Testis (tissue), 3 donors: ENCODE data around the gene TBC1D22A. TPM values are rescaled to one million over a fixed set of nuclear protein-coding genes. Genes with fewer than 3 reads are reported as not detected.

Experiments used
- DNase-seq: peaks from one replicate; pipeline ENCODE4 v3.0.0-alpha.2; 2019
- H3K27ac ChIP-seq, 2 donors: fragments of 200-600 bp; sonication (generic); one replicate each; pipeline ENCODE4 v1.5.1; 2019
- H3K27me3 ChIP-seq: fragments of 200-600 bp; sonication (generic); one replicate; pipeline ENCODE4 v1.5.1; 2019
- H3K36me3 ChIP-seq: fragments of 200-600 bp; sonication (generic); one replicate; pipeline ENCODE4 v1.5.1; 2017; ENCODE audit warnings: low read depth; ENCODE audit errors: missing control alignments
- H3K4me1 ChIP-seq: fragments of 200-600 bp; sonication (generic); one replicate; pipeline ENCODE4 v1.5.1; 2019
- H3K4me3 ChIP-seq, 2 donors: fragments of 200-600 bp; sonication (generic); one replicate each; pipeline ENCODE4 v1.5.1; 2017 to 2019
- H3K9me3 ChIP-seq: fragments of 200-600 bp; sonication (generic); one replicate; pipeline ENCODE4 v1.5.1; 2017
- CTCF ChIP-seq, 3 experiments: fragments of 450-650 bp in 2 of 3; fragments of 200-600 bp in 1 of 3; sonication (generic) in 1 of 3; IDR thresholded peaks; one replicate each; pipeline ENCODE4 v1.5.1; 2016 to 2019; ENCODE audit warnings: antibody characterized with exemption in 3 of 3, mild to moderate bottlenecking in 2 of 3, moderate library complexity in 1 of 3
- POLR2A ChIP-seq: fragments of 450-650 bp; IDR thresholded peaks from one replicate; pipeline ENCODE4 v1.6.1; 2017; ENCODE audit warnings: antibody characterized with exemption, mild to moderate bottlenecking, moderate library complexity
- WGBS, 2 donors: methylation state at CpG; one replicate each; pipeline ENCODE4 v1.1.5; 2018; 5-methylcytosine and 5-hydroxymethylcytosine counted together
- intact Hi-C: fragments of 100-400 bp; cut with DNase I; formaldehyde crosslinking; loops from one replicate; pipeline ENCODE4 v1.15.1; 2023; ENCODE audit warnings: low total_unique reads
- polyA plus RNA-seq: library from polyadenylated mRNA; stranded (reverse); fragments of 350-450 nt; fragmentation: Illumina TruSeq; extraction: RNeasy Lipid Tissue Mini Kit (QIAGEN cat#74804); gene quantifications from one replicate; pipeline ENCODE4 v1.2.3, GENCODE V29; 2014; ENCODE audit warnings: low read depth, low replicate concordance; ENCODE audit not compliant: insufficient read depth
- total RNA-seq, 2 donors: library from RNA; depleted of rRNA; stranded (reverse); fragments of >200 nt; gene quantifications; one replicate each; pipeline ENCODE4 v1.2.3, GENCODE V29; 2016

TBC1D22A gene
- total and polyA plus RNA-seq, 3 donors from 2014 or later, result 16.6 to 32.8 (median 28.5) TPM

- DNase-seq, result no peak
- intact Hi-C loops, result no loop called here
- no peaks in the 10 kb centered on the region for H3K27me3 ChIP-seq
- TF ChIP-seq CTCF (IDR thresholded peaks at IDR 0.05) (no peak), POLR2A (no peak)
- no peak overlapping the region for H3K4me3 ChIP-seq
- WGBS, 2 donors, result 93 to 95% methylated on average over 6 to 7 of the region's 7 CpGs
- H3K4me1 ChIP-seq, result no peaks in the 10 kb centered on the region
- H3K9me3 ChIP-seq, result no peaks in the 10 kb centered on the region
- H3K36me3 ChIP-seq, result no peaks in the 10 kb centered on the region
- H3K27ac ChIP-seq, result no peak overlapping the region
Observed at GRCh38 chr22:47072642-47072967, 310.2 kb downstream of the TBC1D22A start.

- intact Hi-C loops, result no loop called here
- TF ChIP-seq POLR2A (no peak), CTCF (IDR thresholded peaks at IDR 0.05) (no peak)
- no peaks in the 10 kb centered on the region for H3K36me3 ChIP-seq
- H3K4me1 ChIP-seq, result no peaks in the 10 kb centered on the region
- H3K27me3 ChIP-seq, result no peaks in the 10 kb centered on the region
- H3K4me3 ChIP-seq, result no peak overlapping the region
- no peak overlapping the region for H3K27ac ChIP-seq
- WGBS, 2 donors, result 82 to 88% methylated on average over 7 of the region's 7 CpGs
- H3K9me3 ChIP-seq, result no peaks in the 10 kb centered on the region
- DNase-seq, result no peak
Observed at GRCh38 chr22:47073075-47073474, 310.6 kb downstream of the TBC1D22A start.

GRCh38 chr22:47074105-47074504, 311.7 kb downstream of the TBC1D22A start:
- Histone ChIP-seq H3K4me3 (no peak overlapping the region), H3K27me3 (no peaks in the 10 kb centered on the region), H3K9me3 (no peaks in the 10 kb centered on the region), H3K4me1 (no peaks in the 10 kb centered on the region), H3K27ac (no peak overlapping the region), H3K36me3 (no peaks in the 10 kb centered on the region)
- DNase-seq, result no peak
- TF ChIP-seq CTCF (IDR thresholded peaks at IDR 0.05) (no peak), POLR2A (no peak)
- 89 to 99% methylated on average over 7 of the region's 7 CpGs for whole genome bisulfite sequencing, 2 donors
- intact Hi-C loops, result no loop called here

- no peaks in the 10 kb centered on the region for H3K4me1 ChIP-seq
- no peak for DNase-seq
- no peaks in the 10 kb centered on the region for H3K27me3 ChIP-seq
- H3K9me3 ChIP-seq, result no peaks in the 10 kb centered on the region
- intact Hi-C loops, result no loop called here
- TF ChIP-seq POLR2A, result no peak
- TF ChIP-seq CTCF (IDR thresholded peaks at IDR 0.05), result no peak
- H3K4me3 ChIP-seq, result no peak overlapping the region
- no peaks in the 10 kb centered on the region for H3K36me3 ChIP-seq
- H3K27ac ChIP-seq, result no peak overlapping the region
Observed at GRCh38 chr22:47075568-47075967, 313.1 kb downstream of the TBC1D22A start.

- Histone ChIP-seq H3K27me3 (no peaks in the 10 kb centered on the region), H3K9me3 (no peaks in the 10 kb centered on the region)
Observed at GRCh38 chr22:47076758-47077157, 314.3 kb downstream of the TBC1D22A start.

More at GRCh38 chr22:47076758-47077157, 314.3 kb downstream of the TBC1D22A start:
- intact Hi-C loops, result no loop called here
- Histone ChIP-seq H3K4me3 (no peak overlapping the region), H3K4me1 (no peaks in the 10 kb centered on the region), H3K36me3 (no peaks in the 10 kb centered on the region), H3K27ac (no peak overlapping the region)
- 96 to 98% methylated on average over 2 of the region's 2 CpGs for WGBS, 2 donors
- no peak for DNase-seq
- TF ChIP-seq POLR2A (no peak), CTCF (IDR thresholded peaks at IDR 0.05) (no peak)
